Measurements from ENCODE around the gene STARD13.

The STARD13 gene

GRCh38 chr13:33277037-33277740, 8.4 kb downstream of the STARD13 start:
- DNase-seq (ENCODE audit: insufficient read length, low spot score) (no peak), FAIRE-seq (no peak)
- TF ChIP-seq POLR2A (IDR thresholded peaks at IDR 0.05; ENCODE audit: low read depth, low read length): no peak

- no peak for TF ChIP-seq POLR2A (IDR thresholded peaks at IDR 0.05; ENCODE audit: low read depth, low read length)
- FAIRE-seq (no peak), DNase-seq (ENCODE audit: insufficient read length, low spot score) (no peak)
These were observed 9.0 kb downstream of the STARD13 start for GRCh38 chr13:33276570-33276969.

GRCh38 chr13:33275916-33276315, 9.6 kb downstream of the STARD13 start:
- FAIRE-seq (no peak), DNase-seq (ENCODE audit: insufficient read length, low spot score) (no peak)
- TF ChIP-seq POLR2A (IDR thresholded peaks at IDR 0.05; ENCODE audit: low read depth, low read length): no peak

- no peak for TF ChIP-seq POLR2A (IDR thresholded peaks at IDR 0.05; ENCODE audit: low read depth, low read length)
- FAIRE-seq (no peak), DNase-seq (ENCODE audit: insufficient read length, low spot score) (no peak)
These were observed 11.3 kb downstream of the STARD13 start for GRCh38 chr13:33274264-33274663.

GRCh38 chr13:33272531-33273124, 12.9 kb downstream of the STARD13 start:
- no peak for TF ChIP-seq POLR2A (IDR thresholded peaks at IDR 0.05; ENCODE audit: low read depth, low read length)
- DNase-seq (ENCODE audit: insufficient read length, low spot score): no peak

GRCh38 chr13:33271759-33272158, 13.8 kb downstream of the STARD13 start:
- TF ChIP-seq POLR2A (IDR thresholded peaks at IDR 0.05; ENCODE audit: low read depth, low read length): no peak
- no peak for DNase-seq (ENCODE audit: insufficient read length, low spot score)
- FAIRE-seq: no peak

More at GRCh38 chr13:33272531-33273124, 12.9 kb downstream of the STARD13 start:
- FAIRE-seq: no peak

GRCh38 chr13:33270895-33271538, 14.5 kb downstream of the STARD13 start:
- FAIRE-seq (no peak), DNase-seq (ENCODE audit: insufficient read length, low spot score) (no peak)
- no peak for TF ChIP-seq POLR2A (IDR thresholded peaks at IDR 0.05; ENCODE audit: low read depth, low read length)

GRCh38 chr13:33265607-33266006, 19.9 kb downstream of the STARD13 start:
- no peak for TF ChIP-seq POLR2A (IDR thresholded peaks at IDR 0.05; ENCODE audit: low read depth, low read length)
- FAIRE-seq (no peak), DNase-seq (ENCODE audit: insufficient read length, low spot score) (no peak)

- DNase-seq (ENCODE audit: insufficient read length, low spot score) (no peak), FAIRE-seq (no peak)
- TF ChIP-seq POLR2A (IDR thresholded peaks at IDR 0.05; ENCODE audit: low read depth, low read length): no peak
These were observed 20.4 kb downstream of the STARD13 start for GRCh38 chr13:33265133-33265532.

- no peak for DNase-seq (ENCODE audit: insufficient read length, low spot score)
- FAIRE-seq: no peak
- no peak for TF ChIP-seq POLR2A (IDR thresholded peaks at IDR 0.05; ENCODE audit: low read depth, low read length)
These were observed 21.0 kb downstream of the STARD13 start for GRCh38 chr13:33264620-33264978.

GRCh38 chr13:33263976-33264619, 21.5 kb downstream of the STARD13 start:
- no peak for FAIRE-seq
- DNase-seq (ENCODE audit: insufficient read length, low spot score): no peak
- no peak for TF ChIP-seq POLR2A (IDR thresholded peaks at IDR 0.05; ENCODE audit: low read depth, low read length)

GRCh38 chr13:33263484-33263883, 22.1 kb downstream of the STARD13 start:
- no peak for FAIRE-seq
- TF ChIP-seq POLR2A (IDR thresholded peaks at IDR 0.05; ENCODE audit: low read depth, low read length): no peak
- no peak for DNase-seq (ENCODE audit: insufficient read length, low spot score)

GRCh38 chr13:33262997-33263396, 22.6 kb downstream of the STARD13 start:
- TF ChIP-seq POLR2A (IDR thresholded peaks at IDR 0.05; ENCODE audit: low read depth, low read length): no peak
- FAIRE-seq (no peak), DNase-seq (ENCODE audit: insufficient read length, low spot score) (no peak)

GRCh38 chr13:33262594-33262993, 23.0 kb downstream of the STARD13 start:
- no peak for TF ChIP-seq POLR2A (IDR thresholded peaks at IDR 0.05; ENCODE audit: low read depth, low read length)
- FAIRE-seq: no peak
- no peak for DNase-seq (ENCODE audit: insufficient read length, low spot score)

Data from H54 (cell line).